H1 (cell line): ENCODE data around the gene LPAR3. TPM values are rescaled to one million over a fixed set of nuclear protein-coding genes. Genes with fewer than 3 reads are reported as not detected.

Experiments used
- CTCF ChIA-PET: fragments of 300-600 bp; sonication (Branson Sonifier 250); formaldehyde crosslinking; loops from one replicate; lab custom pipeline; 2021; ENCODE audit not compliant: partially characterized antibody; lab: Charles Lee
- POLR2A ChIA-PET: fragments of 300-600 bp; sonication (Branson Sonifier 250); formaldehyde crosslinking; loops from one replicate; lab custom pipeline; 2021; ENCODE audit warnings: inconsistent platforms; ENCODE audit not compliant: partially characterized antibody; lab: Charles Lee
- DNase-seq, 2 experiments: peaks; one replicate each; pipeline versions ENCODE4 v3.0.0 to v3.0.0-alpha.2; 2010 to 2022; ENCODE audit warnings: low spot score in 2 of 2, low read depth in 1 of 2, mixed read lengths in 1 of 2
- FAIRE-seq: peaks from 2 replicates; lab custom pipeline; 2011; peaks lifted over from hg19 to GRCh38; lab: Jason Lieb, UNC
- H2AFZ ChIP-seq: 2 replicates; pipeline ENCODE4 v1.8.1; 2012; ENCODE audit warnings: low read length, inconsistent platforms
- H2AK5ac ChIP-seq: 2 replicates; pipeline ENCODE4 v1.6.1; 2013; ENCODE audit warnings: low read depth, low read length
- H2BK120ac ChIP-seq: replicated peaks from 2 replicates; pipeline ENCODE3; 2013; ENCODE audit warnings: low read depth, low read length, inconsistent platforms
- H2BK12ac ChIP-seq: 2 replicates; pipeline ENCODE4 v1.6.1; 2013; ENCODE audit warnings: low read depth, low read length
- H2BK15ac ChIP-seq: 2 replicates; pipeline ENCODE4 v1.6.1; 2013; ENCODE audit warnings: low read length
- H2BK20ac ChIP-seq: 2 replicates; pipeline ENCODE4 v1.6.1; 2013; ENCODE audit warnings: low read length
- H2BK5ac ChIP-seq: 2 replicates; pipeline ENCODE4 v1.6.1; 2013; ENCODE audit warnings: low read depth, low read length
- H3K14ac ChIP-seq: 2 replicates; pipeline ENCODE4 v1.6.1; 2013; ENCODE audit warnings: inconsistent platforms; ENCODE audit not compliant: insufficient read length
- H3K18ac ChIP-seq: 2 replicates; pipeline ENCODE4 v1.6.1; 2013; ENCODE audit warnings: low read length; ENCODE audit errors: extremely low read depth
- H3K23ac ChIP-seq: 2 replicates; pipeline ENCODE4 v1.6.1; 2013; ENCODE audit warnings: inconsistent platforms; ENCODE audit not compliant: insufficient read length
- H3K23me2 ChIP-seq: 2 replicates; pipeline ENCODE4 v1.6.1; 2013; ENCODE audit warnings: low read depth, low read length
- H3K27ac ChIP-seq: 2 replicates; pipeline ENCODE4 v1.6.1; 2011; ENCODE audit warnings: low read depth, low read length, inconsistent platforms
- H3K27me3 ChIP-seq, 4 experiments: replicated peaks in 1 of 4; 1 replicate in 1 of 4; 2 replicates in 3 of 4; pipeline versions ENCODE4 v1.6.1 to v1.8.1; 2011 to 2013; ENCODE audit warnings: low read length in 3 of 4, mild to moderate bottlenecking in 3 of 4, inconsistent platforms in 2 of 4, mixed read lengths in 2 of 4, moderate library complexity in 1 of 4; ENCODE audit not compliant: control insufficient read depth in 3 of 4, insufficient read depth in 3 of 4; ENCODE audit errors: extremely low read depth in 1 of 4
- H3K36me3 ChIP-seq, 4 experiments: 2 replicates each; pipeline versions ENCODE4 v1.6.1 to v1.8.1; 2011 to 2013; ENCODE audit warnings: mild to moderate bottlenecking in 4 of 4, low read length in 3 of 4, moderate library complexity in 2 of 4, control low read depth in 1 of 4, inconsistent platforms in 1 of 4; ENCODE audit not compliant: insufficient read depth in 4 of 4, control insufficient read depth in 2 of 4
- H3K4ac ChIP-seq: replicated peaks from 2 replicates; pipeline ENCODE3; 2013; ENCODE audit warnings: low read length, low read depth, mixed read lengths, inconsistent platforms; ENCODE audit not compliant: insufficient read length
- H3K4me1 ChIP-seq, 4 experiments: replicated peaks in 1 of 4; 1 replicate in 1 of 4; 2 replicates in 3 of 4; pipeline versions ENCODE4 v1.6.1 to v1.8.1; 2011 to 2013; ENCODE audit warnings: low read length in 3 of 4, inconsistent platforms in 2 of 4, mixed read lengths in 1 of 4; ENCODE audit not compliant: insufficient read depth in 4 of 4, control insufficient read depth in 3 of 4
- H3K4me2 ChIP-seq, 2 experiments: 2 replicates each; pipeline versions ENCODE4 v1.6.1 to v1.8.1; 2011 to 2013; ENCODE audit warnings: low read depth in 2 of 2, low read length in 2 of 2, control low read depth in 1 of 2, inconsistent platforms in 1 of 2, mild to moderate bottlenecking in 1 of 2; ENCODE audit not compliant: insufficient read depth in 1 of 2
- H3K4me3 ChIP-seq, 4 experiments: fragments of 200-600, 300-600 bp in 1 of 4; sonication (generic), shearing (Covaris generic), sonication (Bioruptor Twin) in 1 of 4; 2 replicates each; pipeline versions ENCODE4 v1.5.1 to v1.8.1; 2011 to 2016; ENCODE audit warnings: low read length in 4 of 4, low read depth in 3 of 4, control low read depth in 2 of 4, inconsistent platforms in 2 of 4, mild to moderate bottlenecking in 2 of 4, mixed read lengths in 1 of 4, moderate library complexity in 1 of 4; ENCODE audit not compliant: insufficient read depth in 2 of 4; ENCODE audit errors: extremely low read depth in 1 of 4
- H3K56ac ChIP-seq: replicated peaks from 2 replicates; pipeline ENCODE3; 2013; ENCODE audit warnings: low read depth, mild to moderate bottlenecking, mixed read lengths, low read length, inconsistent platforms; ENCODE audit not compliant: insufficient read length
- H3K79me1 ChIP-seq: 2 replicates; pipeline ENCODE4 v1.6.1; 2013; ENCODE audit warnings: low read depth, low read length, control low read depth
- H3K79me2 ChIP-seq, 2 experiments: 2 replicates each; pipeline versions ENCODE4 v1.6.1 to v1.8.1; 2012 to 2013; ENCODE audit warnings: low read length in 2 of 2, mild to moderate bottlenecking in 2 of 2, inconsistent platforms in 1 of 2; ENCODE audit not compliant: insufficient read depth in 2 of 2, control insufficient read depth in 1 of 2
- H3K9ac ChIP-seq, 4 experiments: replicated peaks in 1 of 4; 1 replicate in 1 of 4; 2 replicates in 3 of 4; pipeline versions ENCODE4 v1.6.1 to v1.8.1; 2011 to 2013; ENCODE audit warnings: low read depth in 3 of 4, low read length in 3 of 4, control low read depth in 2 of 4, mild to moderate bottlenecking in 2 of 4, moderate library complexity in 2 of 4, inconsistent platforms in 1 of 4; ENCODE audit errors: extremely low read depth in 1 of 4
- H3K9me3 ChIP-seq, 2 experiments: 2 replicates each; pipeline versions ENCODE4 v1.6.1 to v1.8.1; 2012 to 2013; ENCODE audit warnings: mild to moderate bottlenecking in 2 of 2, moderate library complexity in 2 of 2, control low read depth in 1 of 2, inconsistent platforms in 1 of 2, low read depth in 1 of 2, low read length in 1 of 2, mixed read lengths in 1 of 2; ENCODE audit not compliant: insufficient read depth in 2 of 2
- H4K20me1 ChIP-seq, 2 experiments: replicated peaks in 1 of 2; 2 replicates each; pipeline versions ENCODE3 to v1.8.1; 2011 to 2013; ENCODE audit warnings: inconsistent platforms in 2 of 2, low read length in 2 of 2, mild to moderate bottlenecking in 1 of 2; ENCODE audit not compliant: insufficient read depth in 2 of 2, control insufficient read depth in 1 of 2
- H4K5ac ChIP-seq: 2 replicates; pipeline ENCODE4 v1.6.1; 2013; ENCODE audit warnings: low read length, low read depth, mixed read lengths, inconsistent platforms; ENCODE audit not compliant: insufficient read length
- H4K8ac ChIP-seq: 2 replicates; pipeline ENCODE4 v1.8.0; 2013; ENCODE audit warnings: mild to moderate bottlenecking, moderate library complexity, low read length, inconsistent platforms; ENCODE audit not compliant: insufficient read depth; ENCODE audit errors: extremely low read depth
- H4K91ac ChIP-seq: replicated peaks from 2 replicates; pipeline ENCODE3; 2013; ENCODE audit warnings: low read length, mixed read lengths, inconsistent platforms; ENCODE audit not compliant: insufficient read length
- ATF2 ChIP-seq: IDR thresholded peaks from 2 replicates; pipeline ENCODE4 v1.6.1; 2012; ENCODE audit warnings: low read length, inconsistent platforms
- CBX8 ChIP-seq: fragments of 300-800, 300-1000 bp; sonication (generic); IDR thresholded peaks from 2 replicates; pipeline ENCODE4 v1.7.1; 2016; ENCODE audit warnings: low read depth, low read length, borderline replicate concordance
- CHD2 ChIP-seq: IDR thresholded peaks from 2 replicates; pipeline ENCODE4 v1.6.1; 2012; ENCODE audit warnings: low read length, improper control_type of control experiment
- CTCF ChIP-seq, 3 experiments: IDR thresholded peaks; 1 replicate in 2 of 3; 2 replicates in 1 of 3; pipeline versions ENCODE4 v1.5.1 to v1.6.1; 2011; ENCODE audit warnings: low read length in 3 of 3, mild to moderate bottlenecking in 3 of 3, inconsistent platforms in 2 of 3, low read depth in 1 of 3, moderate library complexity in 1 of 3; ENCODE audit not compliant: insufficient read depth in 1 of 3; ENCODE audit errors: control extremely low read depth in 1 of 3
- KDM5A ChIP-seq: fragments of 200-600 bp; IDR thresholded peaks from 2 replicates; pipeline ENCODE4 v1.7.1; 2012; ENCODE audit warnings: mild to moderate bottlenecking, low read length, inconsistent platforms, mixed read lengths
- POLR2A ChIP-seq, 2 experiments: IDR thresholded peaks; 1 replicate in 1 of 2; 2 replicates in 1 of 2; pipeline ENCODE4 v1.6.1; 2011; ENCODE audit warnings: low read depth in 2 of 2, low read length in 2 of 2, mild to moderate bottlenecking in 2 of 2; ENCODE audit errors: control extremely low read depth in 1 of 2
- POLR2AphosphoS5 ChIP-seq: IDR thresholded peaks from 2 replicates; pipeline ENCODE4 v1.6.1; 2011; ENCODE audit warnings: low read depth, low read length
- POU5F1 ChIP-seq: IDR thresholded peaks from 2 replicates; pipeline ENCODE4 v1.6.1; 2011; ENCODE audit warnings: low read depth, mild to moderate bottlenecking, low read length, moderate library complexity
- SP4 ChIP-seq: IDR thresholded peaks from 2 replicates; pipeline ENCODE4 v1.6.1; 2012; ENCODE audit warnings: low read length, inconsistent platforms
- TCF12 ChIP-seq: IDR thresholded peaks from 2 replicates; pipeline ENCODE4 v1.6.1; 2011; ENCODE audit warnings: low read depth, mild to moderate bottlenecking, low read length
- ZNF274 ChIP-seq: IDR thresholded peaks from 2 replicates; pipeline ENCODE4 v1.7.0; 2012; ENCODE audit warnings: low read length, borderline replicate concordance; ENCODE audit errors: extremely low read depth
- WGBS, 2 experiments: shearing (Covaris generic) in 1 of 2; methylation state at CpG; one replicate each; pipeline versions ENCODE4 v1.1.6 to v1.1.7; 2013 to 2015; ENCODE audit warnings: low lambda C conversion rate in 2 of 2, mixed read lengths in 2 of 2, inconsistent platforms in 1 of 2, low coverage in 1 of 2, missing lambda C conversion rate in 1 of 2; ENCODE audit not compliant: insufficient replicate concordance in 2 of 2, insufficient coverage in 1 of 2, insufficient read length in 1 of 2; ENCODE audit errors: extremely low coverage in 1 of 2, missing lambda C conversion rate in 1 of 2; 5-methylcytosine and 5-hydroxymethylcytosine counted together
- polyA plus RNA-seq, 7 experiments: library from polyadenylated mRNA; depleted of rRNA in 3 of 7; stranded (reverse) in 5 of 7; unstranded in 2 of 7; fragments of >200 nt in 5 of 7; fragments of 200-250 nt in 2 of 7; gene quantifications; 1 replicate in 5 of 7; 2 replicates in 1 of 7; 4 replicates in 1 of 7; pipeline versions ENCODE4 v1.2.1 to v1.2.3, GENCODE V29; 2011 to 2013; ENCODE audit warnings: missing spikeins in 2 of 7, mixed read lengths in 2 of 7
- total RNA-seq: library from RNA; stranded (reverse); fragmentation: NEBNext Ultra II Directional; extraction: Animal tissue kit (Norgen Biotek cat#: 25700); gene quantifications from 2 replicates; pipeline ENCODE4 v1.2.1, GENCODE V29; 2021

LPAR3 gene
- total and polyA plus RNA-seq, 2 of the 8 experiments (the other 6 are each of a cell fraction or from before 2014, with no cell fraction given), result 17.1 to 25.4 TPM

- Histone ChIP-seq H3K4me1 (peaks cover 0 to 3% (median 2%) of the 10 kb centered on the region in 4 experiments; a peak in 3 of 7 replicates), H3K27ac (no peak overlapping the region), H4K8ac (no peak overlapping the region), H3K79me1 (no peaks in the 10 kb centered on the region), H4K5ac (no peak overlapping the region), H3K9ac (no peak overlapping the region), H2BK120ac (no peak overlapping the region), H3K79me2 (no peaks in the 10 kb centered on the region), H4K20me1 (no peaks in the 10 kb centered on the region), H3K18ac (no peak overlapping the region), H3K4ac (no peak overlapping the region), H2AFZ (no peak overlapping the region), H3K14ac (no peak overlapping the region), H2BK15ac (no peak overlapping the region), H3K27me3 (no peaks in the 10 kb centered on the region; a peak in 2 of 7 replicates), H2BK20ac (no peak overlapping the region), H2BK12ac (no peak overlapping the region), H3K9me3 (no peaks in the 10 kb centered on the region), H3K23ac (no peak overlapping the region), H3K36me3 (no peaks in the 10 kb centered on the region), H2AK5ac (no peak overlapping the region), H3K4me3 (no peak overlapping the region), H3K4me2 (no peak overlapping the region), H3K23me2 (peaks cover 3% of the 10 kb centered on the region; the same call in 1 of the 2 replicates), H2BK5ac (no peak overlapping the region), H4K91ac (no peak overlapping the region), H3K56ac (no peak overlapping the region)
- 82% methylated on average over 1 of the region's 1 CpG; no CpG with 5 or more reads in 1 of the 2 experiments for WGBS, 2 experiments
- CTCF ChIA-PET, result interaction anchor here (1.9 kb wide), 1 partner anchor 11 kb away, joined by 5 read pairs; no protein-coding TSS in a partner anchor
- FAIRE-seq (no peak), DNase-seq (no peak)
- POLR2A ChIA-PET, result no interaction called here
- TF ChIP-seq CTCF (IDR thresholded peaks at IDR 0.05; ENCODE audit: control extremely low read depth in 1 of 3, insufficient read depth in 1 of 3, low read depth in 1 of 3, low read length in 3 of 3), result no peak
- no peak for TF ChIP-seq KDM5A
- TF ChIP-seq TCF12, result no peak
- TF ChIP-seq POU5F1, result no peak
- TF ChIP-seq ATF2, result no peak
- no peak for TF ChIP-seq SP4
- no peak for TF ChIP-seq CHD2
- TF ChIP-seq POLR2A (IDR thresholded peaks at IDR 0.05; ENCODE audit: control extremely low read depth in 1 of 2, low read depth in 2 of 2, low read length in 2 of 2), result no peak
- no peak for TF ChIP-seq POLR2AphosphoS5
- no peak for TF ChIP-seq CBX8
- no peak for TF ChIP-seq ZNF274
Observed at GRCh38 chr1:84769636-84770035, 123.4 kb downstream of the LPAR3 start.
